K562 (cell line): Measurements from ENCODE around the gene PTPRG.

Source experiments
- ATF2 ChIP-seq: sonication (generic); formaldehyde crosslinking; IDR thresholded peaks from 2 replicates; pipeline ENCODE4 v1.8.1; 2022; ENCODE audit warnings: missing genetic modification reagents
- CTCF ChIP-seq, 3 experiments: IDR thresholded peaks in 2 of 3; conservative IDR thresholded peaks in 1 of 3; 2 replicates each; pipeline ENCODE4 v1.5.1; 2011 to 2012; ENCODE audit warnings: low read length in 3 of 3, mild to moderate bottlenecking in 3 of 3, control low read depth in 2 of 3, improper control_type of control experiment in 1 of 3, inconsistent platforms in 1 of 3, low read depth in 1 of 3, mixed read lengths in 1 of 3, moderate library complexity in 1 of 3; ENCODE audit not compliant: insufficient read depth in 2 of 3
- CUX1 ChIP-seq: fragments of 200-800 bp; sonication (Bioruptor generic); IDR thresholded peaks from 2 replicates; pipeline ENCODE4 v1.6.1; 2016; ENCODE audit warnings: missing genetic modification characterization, missing compliant biosample characterization
- E2F4 ChIP-seq: sonication (generic); formaldehyde crosslinking; IDR thresholded peaks from 2 replicates; pipeline ENCODE4 v1.8.0; 2022; ENCODE audit warnings: mild to moderate bottlenecking, low read depth, missing genetic modification reagents
- ELF2 ChIP-seq: fragments of 250-450 bp; sonication (Bioruptor Pico); IDR thresholded peaks from 2 replicates; pipeline ENCODE4 v1.5.0; 2021; ENCODE audit warnings: mild to moderate bottlenecking
- GTF2B ChIP-seq: IDR thresholded peaks from 2 replicates; pipeline ENCODE4 v1.6.1; 2011; ENCODE audit not compliant: insufficient read length; ENCODE audit errors: extremely low read depth
- HNRNPUL1 ChIP-seq: fragments of 200-400 bp; formaldehyde crosslinking; IDR thresholded peaks from 2 replicates; pipeline ENCODE4 v1.6.1; 2017; ENCODE audit warnings: low read length
- ZNF668 ChIP-seq: fragments of 250-450 bp; sonication (Bioruptor Pico); IDR thresholded peaks from 2 replicates; pipeline ENCODE4 v1.8.0; 2022; ENCODE audit warnings: mild to moderate bottlenecking, inconsistent platforms

GRCh38 chr3:61777483-61777882, 216.1 kb downstream of the PTPRG start:
- no peak for TF ChIP-seq ZNF668 (CRISPR knock-in tag)
- no peak for TF ChIP-seq ATF2 (CRISPR knock-in tag)
- TF ChIP-seq GTF2B = no peak
- TF ChIP-seq HNRNPUL1 = no peak
- TF ChIP-seq ELF2 (CRISPR knock-in tag) = no peak
- no peak for TF ChIP-seq CUX1 (CRISPR knock-in tag)
- TF ChIP-seq E2F4 (CRISPR knock-in tag) = no peak
- TF ChIP-seq CTCF (IDR thresholded peaks at IDR 0.05 in 2 of 3, conservative IDR thresholded peaks at IDR 0.05 in 1 of 3; ENCODE audit: insufficient read depth in 2 of 3, low read depth in 1 of 3, low read length in 3 of 3) = no peak
